Naive B cell (primary cell): ENCODE results near the gene WSCD1. TPM values are rescaled to one million over a fixed set of nuclear protein-coding genes. Genes with fewer than 3 reads are reported as not detected.

ENCODE experiments used
- ATAC-seq, 2 donors: fragments of 150-1000 bp; cut with Tn5 transposase; 2 replicates each; pipeline ENCODE4 v1.10.0; 2021; ENCODE audit warnings: low read depth in 2 of 2, mild to moderate bottlenecking in 2 of 2, moderate library complexity in 2 of 2
- DNase-seq: peaks from one replicate; pipeline ENCODE4 v3.0.0; 2022
- H3K27ac Mint-ChIP-seq, 6 donors: one replicate each; pipeline ENCODE4 v1.8.0; 2020 to 2022; ENCODE audit warnings: mild to moderate bottlenecking in 6 of 6, mixed read lengths in 6 of 6, moderate library complexity in 5 of 6, inconsistent platforms in 2 of 6
- H3K27me3 Mint-ChIP-seq, 3 donors: one replicate each; pipeline ENCODE4 v1.8.0; 2021 to 2022; ENCODE audit warnings: mixed read lengths in 3 of 3, mild to moderate bottlenecking in 1 of 3
- H3K36me3 Mint-ChIP-seq, 2 donors: one replicate each; pipeline ENCODE4 v1.8.0; 2020 to 2022; ENCODE audit warnings: mixed read lengths in 2 of 2, inconsistent platforms in 1 of 2, mild to moderate bottlenecking in 1 of 2
- H3K4me1 Mint-ChIP-seq, 3 donors: one replicate each; pipeline ENCODE4 v1.8.0; 2020 to 2022; ENCODE audit warnings: mixed read lengths in 3 of 3, inconsistent platforms in 1 of 3, mild to moderate bottlenecking in 1 of 3, moderate library complexity in 1 of 3
- H3K4me3 Mint-ChIP-seq, 8 donors: one replicate each; pipeline ENCODE4 v1.8.0; 2020 to 2022; ENCODE audit warnings: mild to moderate bottlenecking in 8 of 8, mixed read lengths in 8 of 8, moderate library complexity in 8 of 8, inconsistent platforms in 2 of 8
- H3K9me3 Mint-ChIP-seq, 7 donors: one replicate each; pipeline ENCODE4 v1.8.0; 2020 to 2022; ENCODE audit warnings: mixed read lengths in 7 of 7, mild to moderate bottlenecking in 5 of 7, inconsistent platforms in 2 of 7, moderate library complexity in 1 of 7
- polyA plus RNA-seq, 6 donors: library from polyadenylated mRNA; unstranded; fragments of 300-500 nt; fragmentation: Illumina TruSeq; gene quantifications; one replicate each; pipeline ENCODE4 v1.2.3, GENCODE V29; 2021; ENCODE audit warnings: low read depth in 6 of 6

WSCD1 gene
- polyA plus RNA-seq, 6 donors from 2014 or later = not detected

- H3K27me3 Mint-ChIP-seq = peaks cover 4 to 19% (median 10%) of the 10 kb centered on the region in 3 donors
- no peaks in the 10 kb centered on the region for H3K36me3 Mint-ChIP-seq
- ATAC-seq = no peak
- H3K27ac Mint-ChIP-seq = no peak overlapping the region
- H3K4me3 Mint-ChIP-seq = peak overlapping the region in 1 of 8 donors; percentile 56
- no peaks in the 10 kb centered on the region for H3K4me1 Mint-ChIP-seq
- peaks cover 0 to 2% (median 0%) of the 10 kb centered on the region in 7 donors for H3K9me3 Mint-ChIP-seq
- no peak for DNase-seq
Observed at GRCh38 chr17:6164996-6165395, 94.8 kb downstream of the WSCD1 start.

DNA sequence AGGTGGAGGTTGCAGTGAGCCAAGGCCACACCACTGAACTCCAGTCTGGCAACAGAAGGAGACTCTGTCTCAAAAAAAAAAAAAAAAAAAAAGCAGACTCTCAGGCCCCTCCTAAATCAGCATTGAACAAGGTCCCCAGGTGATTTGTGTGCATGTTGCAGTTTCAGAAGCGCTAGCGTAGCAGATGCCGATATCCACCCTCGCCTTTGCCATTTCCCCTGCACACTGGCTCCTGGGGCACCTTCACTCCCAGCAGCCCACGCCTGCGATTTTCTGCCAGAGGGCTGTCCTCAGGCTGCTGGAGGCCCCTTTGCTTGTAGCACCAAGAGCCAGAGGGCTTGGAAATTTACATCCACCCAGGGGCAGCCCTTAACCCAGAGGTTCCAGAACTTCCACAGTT lies 95.6 kb downstream of the WSCD1 start:
- Mint-ChIP-seq H3K36me3 (no peaks in the 10 kb centered on the region), H3K4me3 (no peak overlapping the region), H3K9me3 (peaks cover 0 to 9% (median 2%) of the 10 kb centered on the region in 7 donors), H3K27ac (no peak overlapping the region), H3K4me1 (no peaks in the 10 kb centered on the region), H3K27me3 (peaks cover 4 to 16% (median 10%) of the 10 kb centered on the region in 3 donors)
- ATAC-seq (no peak), DNase-seq (no peak)

DNA sequence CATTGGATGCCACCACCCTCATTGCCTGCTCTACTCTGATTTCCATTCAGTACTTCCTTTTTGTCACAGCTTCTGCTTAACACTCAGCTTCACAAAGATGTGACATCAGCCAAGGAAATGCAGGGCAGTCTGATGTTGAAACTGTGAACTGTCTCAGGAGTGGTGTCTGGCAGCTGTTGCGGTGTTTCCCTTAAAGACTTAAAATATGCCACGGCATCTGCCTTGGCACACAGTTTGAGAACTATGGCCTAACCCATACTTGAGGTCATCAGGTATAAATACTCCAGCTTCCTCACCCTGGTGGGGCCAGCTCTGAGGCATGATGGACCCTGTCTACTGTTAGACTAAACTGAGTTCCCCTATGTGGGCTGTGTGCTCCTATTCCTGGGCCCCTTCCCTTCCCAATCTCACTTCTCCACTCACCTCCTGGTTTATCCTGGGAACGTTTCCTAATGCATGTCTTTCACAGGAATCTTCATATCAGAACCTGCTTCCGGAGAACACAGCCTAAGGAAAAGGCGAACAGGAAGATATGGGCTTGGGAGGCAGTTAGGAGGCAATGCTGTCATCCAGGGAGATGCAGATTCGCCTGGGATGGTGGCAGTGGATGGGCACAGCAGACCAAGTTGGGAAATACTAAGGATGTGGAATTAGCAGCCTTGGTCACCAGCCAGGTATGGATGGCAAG lies 96.5 kb downstream of the WSCD1 start:
- H3K4me1 Mint-ChIP-seq = no peaks in the 10 kb centered on the region
- H3K4me3 Mint-ChIP-seq = peak overlapping the region in 2 of 8 donors; percentile 3 to 39
- H3K27me3 Mint-ChIP-seq = peaks cover 5 to 24% (median 12%) of the 10 kb centered on the region in 3 donors
- DNase-seq = no peak
- no peak overlapping the region for H3K27ac Mint-ChIP-seq
- H3K9me3 Mint-ChIP-seq = peaks cover 2 to 12% (median 5%) of the 10 kb centered on the region in 7 donors
- no peak for ATAC-seq
- H3K36me3 Mint-ChIP-seq = no peaks in the 10 kb centered on the region

DNA sequence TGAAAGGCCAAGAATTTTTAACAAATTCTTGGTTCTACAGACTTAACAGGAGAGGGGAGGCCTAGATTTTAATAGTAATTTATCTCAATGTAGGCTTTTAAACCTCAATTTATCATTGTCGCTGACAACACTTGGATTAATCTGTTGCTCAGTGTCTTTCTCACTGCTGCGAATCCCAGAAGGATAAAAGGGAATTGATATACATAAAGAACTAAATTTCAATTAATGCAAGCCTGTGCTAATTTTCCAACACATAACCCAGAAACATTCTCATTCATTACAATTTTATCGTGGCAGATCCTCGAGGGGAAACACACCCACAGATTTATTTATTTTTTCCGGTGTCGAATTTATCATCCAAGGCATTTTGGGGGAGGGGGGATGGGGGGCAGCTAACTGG lies 98.1 kb downstream of the WSCD1 start:
- no peaks in the 10 kb centered on the region for H3K4me1 Mint-ChIP-seq
- H3K27ac Mint-ChIP-seq = no peak overlapping the region
- ATAC-seq (no peak), DNase-seq (no peak)
- peaks cover 4 to 33% (median 14%) of the 10 kb centered on the region in 3 donors for H3K27me3 Mint-ChIP-seq
- peaks cover 2 to 12% (median 5%) of the 10 kb centered on the region in 7 donors for H3K9me3 Mint-ChIP-seq
- no peaks in the 10 kb centered on the region for H3K36me3 Mint-ChIP-seq
- H3K4me3 Mint-ChIP-seq = peak overlapping the region in 1 of 8 donors; percentile 18

DNA sequence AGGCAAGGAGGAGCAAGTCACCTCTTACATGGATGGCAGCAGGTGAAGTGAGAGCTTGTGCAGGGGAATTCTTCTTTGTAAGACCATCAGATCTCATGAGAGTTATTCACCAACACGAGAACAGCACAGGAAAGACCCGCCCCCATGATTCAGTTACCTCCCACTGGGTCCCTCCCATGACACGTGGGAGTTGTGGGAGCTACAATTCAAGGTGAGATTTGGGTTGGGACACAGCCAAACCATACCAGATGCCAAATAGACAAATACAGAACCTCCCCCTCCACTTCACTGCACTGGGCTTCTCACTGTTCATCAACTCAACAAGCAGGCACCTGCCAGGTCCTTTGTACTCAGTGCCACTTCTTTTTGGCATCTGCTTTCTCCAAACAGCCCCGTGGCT lies 100.2 kb downstream of the WSCD1 start:
- peak overlapping the region in 2 of 6 donors; percentile 45 to 66 for H3K27ac Mint-ChIP-seq

DNA sequence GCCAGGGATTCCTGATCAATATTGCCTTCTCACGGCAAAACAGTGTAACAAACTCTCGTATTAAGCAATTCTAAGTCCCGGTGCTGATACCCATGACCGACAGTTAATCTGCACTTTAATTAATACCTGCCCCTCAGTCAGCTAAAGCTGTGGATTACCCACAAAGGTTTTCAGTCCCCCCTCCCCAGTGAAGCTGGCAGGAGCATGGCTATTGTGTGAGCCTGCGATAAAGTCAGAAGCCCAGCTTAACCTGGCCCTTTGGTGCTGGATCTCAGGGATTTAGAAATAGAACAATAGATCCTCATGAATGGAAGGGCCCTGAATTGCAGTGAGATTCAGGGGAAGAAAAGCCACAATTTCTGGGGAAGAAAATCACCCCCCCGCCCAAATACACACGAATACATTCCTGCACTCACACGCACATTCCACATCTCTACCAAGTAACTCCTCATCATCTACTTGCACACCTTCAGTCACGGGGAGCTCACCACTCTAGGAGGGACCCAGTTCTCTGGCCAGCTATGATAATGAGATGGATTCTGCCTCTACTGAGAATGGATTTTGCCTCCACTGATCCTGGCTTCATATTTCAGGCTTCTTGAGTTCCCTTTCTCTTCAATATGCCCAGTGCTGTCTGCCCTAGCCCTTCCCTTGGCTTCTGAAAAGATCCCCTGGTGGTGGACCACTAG lies 102.6 kb downstream of the WSCD1 start:
- H3K27ac Mint-ChIP-seq = no peak overlapping the region
- H3K36me3 Mint-ChIP-seq = no peaks in the 10 kb centered on the region
- peaks cover 2 to 12% (median 5%) of the 10 kb centered on the region in 7 donors for H3K9me3 Mint-ChIP-seq
- H3K4me3 Mint-ChIP-seq = no peak overlapping the region
- peaks cover 10 to 19% (median 17%) of the 10 kb centered on the region in 3 donors for H3K27me3 Mint-ChIP-seq
- no peak for ATAC-seq
- no peak for DNase-seq
- no peaks in the 10 kb centered on the region for H3K4me1 Mint-ChIP-seq

More for the DNA sequence above, 100.2 kb downstream of the WSCD1 start:
- H3K4me3 Mint-ChIP-seq = no peak overlapping the region
- no peaks in the 10 kb centered on the region for H3K4me1 Mint-ChIP-seq
- H3K36me3 Mint-ChIP-seq = no peaks in the 10 kb centered on the region
- ATAC-seq (no peak), DNase-seq (no peak)
- peaks cover 2 to 12% (median 5%) of the 10 kb centered on the region in 7 donors for H3K9me3 Mint-ChIP-seq
- peaks cover 0 to 19% (median 17%) of the 10 kb centered on the region in 3 donors for H3K27me3 Mint-ChIP-seq

GRCh38 chr17:6173653-6174052 lies 103.5 kb downstream of the WSCD1 start:
- peaks cover 2 to 12% (median 5%) of the 10 kb centered on the region in 7 donors for H3K9me3 Mint-ChIP-seq
- H3K36me3 Mint-ChIP-seq = no peaks in the 10 kb centered on the region
- no peaks in the 10 kb centered on the region for H3K4me1 Mint-ChIP-seq
- ATAC-seq (no peak), DNase-seq (no peak)
- peaks cover 10 to 20% (median 19%) of the 10 kb centered on the region in 3 donors for H3K27me3 Mint-ChIP-seq
- H3K4me3 Mint-ChIP-seq = no peak overlapping the region
- no peak overlapping the region for H3K27ac Mint-ChIP-seq
